Naive thymus-derived CD4-positive, alpha-beta T cell (primary cell): ENCODE results near the gene PLXNA3. TPM values are rescaled to one million over a fixed set of nuclear protein-coding genes. Genes with fewer than 3 reads are reported as not detected.

Experiments
- microRNA-seq: library from miRNA; unstranded; fragments of <30 nt; microRNA quantifications from one replicate; pipeline ENCODE4 v1.2.0, GENCODE V29; 2022; ENCODE audit warnings: borderline microRNAs expressed
- polyA plus RNA-seq, 2 donors: library from polyadenylated mRNA; unstranded; fragments of 300-500 nt; fragmentation: Illumina TruSeq; gene quantifications; one replicate each; pipeline ENCODE4 v1.2.3, GENCODE V29; 2021
- total RNA-seq, 6 experiments: library from RNA in 5 of 6; stranded (reverse) in 5 of 6; gene quantifications; 1 replicate in 5 of 6; 2 replicates in 1 of 6; pipeline ENCODE4 v1.2.3 and lab custom pipeline; 2021 to 2026

Gene PLXNA3
- total and polyA plus RNA-seq, 7 experiments from 2014 or later, result 0.93 to 45.7 (median 42.9) TPM

Small RNA genes lying within 50 kb of the gene (microRNA-seq; reads per million reads assigned to microRNA genes)
- gene MIR6858, result not detected

Other genes starting within 250 kb of the PLXNA3 start
- not detected for gene OPN1MW2, start 238.5 kb upstream of the PLXNA3 start, total RNA-seq
- not detected for gene OPN1MW2, start 238.5 kb upstream of the PLXNA3 start, polyA plus RNA-seq
- not detected for gene OPN1MW3, start 200.7 kb upstream of the PLXNA3 start, total RNA-seq
- gene OPN1MW3, start 200.7 kb upstream of the PLXNA3 start, polyA plus RNA-seq, result not detected
- gene TEX28, start 163.2 kb upstream of the PLXNA3 start, total RNA-seq, result not detected
- not detected for gene TEX28, start 163.2 kb upstream of the PLXNA3 start, polyA plus RNA-seq
- gene TKTL1, start 162.5 kb upstream of the PLXNA3 start, total RNA-seq, result 1 to 10 TPM in 4 of 5 experiments, under 1 TPM in 1; 0.58 to 4.7 (median 3.2) TPM
- 10 to 100 TPM; 35.7 to 47.7 TPM for gene TKTL1, start 162.5 kb upstream of the PLXNA3 start, polyA plus RNA-seq
- gene FLNA, start 83.6 kb upstream of the PLXNA3 start, total RNA-seq, result 1,000 to 10,000 TPM in 2 of 5 experiments, 100 to 1,000 TPM in 3; 440 to 1,423 (median 604) TPM
- 100 to 1,000 TPM in 1 of 2 donors, 10 to 100 TPM in 1; 96.0 to 333 TPM for gene FLNA, start 83.6 kb upstream of the PLXNA3 start, polyA plus RNA-seq
- gene EMD, start 79.0 kb upstream of the PLXNA3 start, total RNA-seq, result 100 to 1,000 TPM in 2 of 5 experiments, 10 to 100 TPM in 3; 53.5 to 141 (median 89.9) TPM
- gene EMD, start 79.0 kb upstream of the PLXNA3 start, polyA plus RNA-seq, result 10 to 100 TPM; 31.5 to 34.6 TPM
- gene RPL10, start 59.9 kb upstream of the PLXNA3 start, total RNA-seq, result 1,000 to 10,000 TPM; 2,926 to 5,130 (median 5,063) TPM
- gene RPL10, start 59.9 kb upstream of the PLXNA3 start, polyA plus RNA-seq, result 1,000 to 10,000 TPM; 6,302 to 7,439 TPM
- gene DNASE1L1, start 49.0 kb upstream of the PLXNA3 start, total RNA-seq, result 10 to 100 TPM; 18.4 to 31.1 (median 21.7) TPM
- gene DNASE1L1, start 49.0 kb upstream of the PLXNA3 start, polyA plus RNA-seq, result 10 to 100 TPM; 11.1 to 19.6 TPM
- gene TAFAZZIN, start 46.7 kb upstream of the PLXNA3 start, total RNA-seq, result 100 to 1,000 TPM in 3 of 5 experiments, 10 to 100 TPM in 2; 90.9 to 130 (median 108) TPM
- gene TAFAZZIN, start 46.7 kb upstream of the PLXNA3 start, polyA plus RNA-seq, result 10 to 100 TPM; 40.4 to 46.4 TPM
- 10 to 100 TPM; 37.8 to 63.3 (median 51.1) TPM for gene ATP6AP1, start 29.6 kb upstream of the PLXNA3 start, total RNA-seq
- 100 to 1,000 TPM; 100 to 118 TPM for gene ATP6AP1, start 29.6 kb upstream of the PLXNA3 start, polyA plus RNA-seq
- gene GDI1, start 21.1 kb upstream of the PLXNA3 start, total RNA-seq, result 100 to 1,000 TPM; 106 to 174 (median 140) TPM
- 10 to 100 TPM; 18.8 to 28.6 TPM for gene GDI1, start 21.1 kb upstream of the PLXNA3 start, polyA plus RNA-seq
- 10 to 100 TPM; 47.2 to 76.5 (median 49.3) TPM for gene FAM50A, start 14.1 kb upstream of the PLXNA3 start, total RNA-seq
- 10 to 100 TPM; 19.9 to 40.7 TPM for gene FAM50A, start 14.1 kb upstream of the PLXNA3 start, polyA plus RNA-seq
- gene LAGE3, start 21.0 kb downstream of the PLXNA3 start, total RNA-seq, result 10 to 100 TPM; 11.6 to 57.0 (median 20.4) TPM
- 10 to 100 TPM; 78.1 to 85.1 TPM for gene LAGE3, start 21.0 kb downstream of the PLXNA3 start, polyA plus RNA-seq
- gene UBL4A, start 28.3 kb downstream of the PLXNA3 start, total RNA-seq, result 10 to 100 TPM in 4 of 5 experiments, 1 to 10 TPM in 1; 9.2 to 41.5 (median 32.5) TPM
- gene UBL4A, start 28.3 kb downstream of the PLXNA3 start, polyA plus RNA-seq, result 10 to 100 TPM; 46.0 to 65.7 TPM
- gene SLC10A3, start 32.3 kb downstream of the PLXNA3 start, total RNA-seq, result 10 to 100 TPM; 11.7 to 22.7 (median 19.0) TPM
- gene SLC10A3, start 32.3 kb downstream of the PLXNA3 start, polyA plus RNA-seq, result 10 to 100 TPM; 35.0 to 58.7 TPM
- 10 to 100 TPM; 37.6 to 63.7 (median 50.9) TPM for gene FAM3A, start 58.0 kb downstream of the PLXNA3 start, total RNA-seq
- gene FAM3A, start 58.0 kb downstream of the PLXNA3 start, polyA plus RNA-seq, result 10 to 100 TPM; 22.2 to 31.1 TPM
- gene G6PD, start 88.6 kb downstream of the PLXNA3 start, total RNA-seq, result 10 to 100 TPM; 35.4 to 74.3 (median 52.7) TPM
- 1 to 10 TPM; 3.9 to 6.2 TPM for gene G6PD, start 88.6 kb downstream of the PLXNA3 start, polyA plus RNA-seq
- 10 to 100 TPM; 29.6 to 45.5 (median 38.8) TPM for gene IKBKG, start 89.3 kb downstream of the PLXNA3 start, total RNA-seq
- gene IKBKG, start 89.3 kb downstream of the PLXNA3 start, polyA plus RNA-seq, result 10 to 100 TPM; 19.6 to 26.4 TPM
- not detected for gene CTAG1A, start 126.9 kb downstream of the PLXNA3 start, total RNA-seq
- not detected for gene CTAG1A, start 126.9 kb downstream of the PLXNA3 start, polyA plus RNA-seq
- not detected for gene CTAG1B, start 161.0 kb downstream of the PLXNA3 start, total RNA-seq
- not detected for gene CTAG1B, start 161.0 kb downstream of the PLXNA3 start, polyA plus RNA-seq
- gene CTAG2, start 195.3 kb downstream of the PLXNA3 start, total RNA-seq, result not detected
- gene CTAG2, start 195.3 kb downstream of the PLXNA3 start, polyA plus RNA-seq, result not detected